Right lobe of liver (tissue), 6 donors: Measurements from ENCODE around the gene LAPTM5. TPM values are rescaled to one million over a fixed set of nuclear protein-coding genes. Genes with fewer than 3 reads are reported as not detected.
A peak's percentile ranks its signal among the peaks of the same experiment; 100 is the strongest.
"Not testable (repeated sequence)": the region's sequence is repeated elsewhere in the genome, so short reads cannot be mapped to it uniquely, and the experiment has no call there.

Experiments used
- ATAC-seq, 4 donors: fragments of 200-7000 bp; cut with Tn5 transposase; one replicate each; pipeline ENCODE4 v1.9.1; 2020; ENCODE audit warnings: mild to moderate bottlenecking in 4 of 4, moderate library complexity in 4 of 4
- DNase-seq, 3 donors: peaks; one replicate each; pipeline ENCODE4 v3.0.0-alpha.2; 2020
- H3K27ac ChIP-seq, 3 donors: fragments of 200-600 bp; one replicate each; pipeline ENCODE4 v1.8.0; 2022
- H3K27me3 ChIP-seq, 2 donors: fragments of 200-600 bp; one replicate each; pipeline ENCODE4 v1.8.0; 2022
- H3K36me3 ChIP-seq, 4 donors: fragments of 200-600 bp; sonication (generic) in 1 of 4; one replicate each; pipeline versions ENCODE4 v1.5.1 to v1.8.0; 2017 to 2022; ENCODE audit warnings: control low read depth in 1 of 4
- H3K4me1 ChIP-seq, 4 donors: fragments of 200-600 bp; sonication (generic) in 1 of 4; one replicate each; pipeline versions ENCODE4 v1.5.1 to v1.8.0; 2017 to 2022; ENCODE audit warnings: control low read depth in 1 of 4
- H3K4me3 ChIP-seq, 3 donors: fragments of 200-600 bp; one replicate each; pipeline ENCODE4 v1.8.0; 2022
- H3K9me3 ChIP-seq, 4 donors: fragments of 200-600 bp; sonication (generic) in 1 of 4; one replicate each; pipeline versions ENCODE4 v1.5.1 to v1.8.0; 2017 to 2022; ENCODE audit warnings: control low read depth in 1 of 4
- POLR2A ChIP-seq: fragments of 450-650 bp; IDR thresholded peaks from one replicate; pipeline ENCODE4 v1.6.1; 2017; ENCODE audit warnings: antibody characterized with exemption, mild to moderate bottlenecking
- WGBS: methylation state at CpG from one replicate; pipeline ENCODE4 v1.1.6; 2018; ENCODE audit warnings: low coverage, low lambda C conversion rate; ENCODE audit not compliant: insufficient coverage; ENCODE audit errors: missing lambda C conversion rate; 5-methylcytosine and 5-hydroxymethylcytosine counted together
- intact Hi-C, 2 donors: fragments of 100-400 bp; cut with DNase I; formaldehyde crosslinking; loops; one replicate each; pipeline versions ENCODE4 v1.11.2 to v1.14.1; 2022
- total RNA-seq, 6 experiments: library from RNA; depleted of rRNA in 2 of 6; stranded (reverse); fragments of >200 nt in 2 of 6; fragmentation: NEBNext Ultra II Directional in 3 of 6; extraction: Animal tissue kit (Norgen Biotek cat#: 25700) in 3 of 6; gene quantifications; one replicate each; pipeline versions ENCODE4 v1.1.0 to v1.2.4, GENCODE V29; 2016 to 2023
- TF ChIP-seq, protein P1 (sequence below), 4 donors: fragments of 200-600 bp in 3 of 4; fragments of 450-650 bp in 1 of 4; IDR thresholded peaks; one replicate each; pipeline versions ENCODE4 v1.5.1 to v1.8.0; 2016 to 2022; ENCODE audit warnings: antibody characterized with exemption in 4 of 4, mild to moderate bottlenecking in 2 of 4
- donor health status: DM: no; HTN: yes; CAD: no.
- donor health status: DM: no; HTN: no; CAD: no.
- donor health status: DM: no; HTN: no; CAD: no.
- donor health status: DM: no; HTN: yes; CAD: no.
- donor health status: DM: no; HTN: yes; CAD: no.

LAPTM5 gene
- total RNA-seq, 6 experiments from 2014 or later: 21.2 to 81.0 (median 29.8) TPM

DNA sequence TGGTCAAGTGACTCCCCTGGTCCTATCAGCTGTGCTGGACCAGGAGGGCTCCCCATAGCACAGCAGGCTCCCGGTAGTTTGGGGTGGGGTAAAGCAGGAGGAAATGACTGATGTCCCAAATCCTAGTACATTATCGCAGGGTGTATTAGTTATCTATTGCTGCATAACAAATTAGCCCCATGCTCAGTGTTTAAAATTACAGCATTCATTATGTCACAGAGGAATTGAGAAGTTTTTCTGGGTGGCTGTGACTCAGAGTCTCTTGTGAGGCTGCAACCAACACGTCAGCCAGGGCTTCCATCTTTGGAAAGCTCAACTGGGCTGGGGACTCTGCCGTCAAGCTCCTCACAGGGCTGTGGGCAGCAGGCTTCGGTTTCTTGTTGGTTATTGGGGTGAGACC lies 34.3 kb upstream of the LAPTM5 start:
- peak in 1 of 3 donors; percentile 21 for DNase-seq
- 83% methylated on average over 5 of the region's 5 CpGs for WGBS
- no peak overlapping the region for H3K4me3 ChIP-seq
- intact Hi-C loops: no loop called here
- no peak for TF ChIP-seq POLR2A
- TF ChIP-seq, protein P1, sequence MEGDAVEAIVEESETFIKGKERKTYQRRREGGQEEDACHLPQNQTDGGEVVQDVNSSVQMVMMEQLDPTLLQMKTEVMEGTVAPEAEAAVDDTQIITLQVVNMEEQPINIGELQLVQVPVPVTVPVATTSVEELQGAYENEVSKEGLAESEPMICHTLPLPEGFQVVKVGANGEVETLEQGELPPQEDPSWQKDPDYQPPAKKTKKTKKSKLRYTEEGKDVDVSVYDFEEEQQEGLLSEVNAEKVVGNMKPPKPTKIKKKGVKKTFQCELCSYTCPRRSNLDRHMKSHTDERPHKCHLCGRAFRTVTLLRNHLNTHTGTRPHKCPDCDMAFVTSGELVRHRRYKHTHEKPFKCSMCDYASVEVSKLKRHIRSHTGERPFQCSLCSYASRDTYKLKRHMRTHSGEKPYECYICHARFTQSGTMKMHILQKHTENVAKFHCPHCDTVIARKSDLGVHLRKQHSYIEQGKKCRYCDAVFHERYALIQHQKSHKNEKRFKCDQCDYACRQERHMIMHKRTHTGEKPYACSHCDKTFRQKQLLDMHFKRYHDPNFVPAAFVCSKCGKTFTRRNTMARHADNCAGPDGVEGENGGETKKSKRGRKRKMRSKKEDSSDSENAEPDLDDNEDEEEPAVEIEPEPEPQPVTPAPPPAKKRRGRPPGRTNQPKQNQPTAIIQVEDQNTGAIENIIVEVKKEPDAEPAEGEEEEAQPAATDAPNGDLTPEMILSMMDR (IDR thresholded peaks at IDR 0.05): no peak
- no peaks in the 10 kb centered on the region for H3K27me3 ChIP-seq
- no peak for ATAC-seq
- H3K4me1 ChIP-seq: no peaks in the 10 kb centered on the region
- no peaks in the 10 kb centered on the region for H3K9me3 ChIP-seq
- H3K36me3 ChIP-seq: no peaks in the 10 kb centered on the region
- no peak overlapping the region for H3K27ac ChIP-seq

DNA sequence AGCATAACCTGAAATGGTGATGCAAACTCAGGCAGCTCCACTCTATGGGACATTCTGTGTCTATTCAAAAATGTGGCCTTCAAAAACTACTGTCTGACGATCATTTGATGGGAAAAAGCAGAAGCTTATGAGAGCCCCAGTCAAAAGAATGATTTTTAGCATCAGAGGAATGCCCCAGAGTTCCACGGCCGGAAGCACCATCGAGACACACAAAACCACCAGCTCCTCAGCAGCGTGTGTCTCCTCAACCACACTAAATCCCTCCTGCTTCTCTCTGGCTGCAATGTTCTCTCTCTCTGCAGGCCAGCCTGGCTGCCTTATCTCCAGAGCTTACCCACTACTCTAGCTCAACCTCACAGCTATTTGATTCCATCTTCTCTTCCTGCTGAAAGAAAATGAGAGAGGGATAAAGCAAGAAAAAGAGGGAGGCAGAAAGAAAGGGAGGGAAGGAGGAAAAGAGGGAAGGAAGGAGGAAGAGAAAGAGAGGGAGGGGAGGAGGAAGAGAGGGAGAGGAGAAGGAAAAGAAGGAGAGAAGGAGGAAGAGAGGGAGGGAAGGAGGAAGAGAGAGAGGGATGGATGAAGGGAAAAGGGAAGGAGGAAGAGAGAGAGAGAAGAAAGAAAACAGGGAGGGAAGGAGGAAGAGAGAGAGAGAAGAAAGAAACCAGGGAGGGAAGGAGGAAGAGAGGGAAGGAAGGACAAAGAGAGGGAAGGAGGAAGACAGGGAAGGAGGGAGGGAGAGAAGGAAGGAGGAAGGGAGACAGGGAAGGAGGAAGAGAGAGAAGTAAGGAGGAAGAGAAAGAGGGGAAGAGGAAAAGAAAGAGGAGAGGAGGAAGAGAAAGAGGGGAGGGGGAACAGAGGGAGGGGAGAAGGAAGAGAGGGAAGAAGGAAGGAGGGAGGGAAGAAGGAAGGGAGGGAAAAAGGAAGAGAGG lies 33.5 kb upstream of the LAPTM5 start:
- Histone ChIP-seq H3K27me3 (no peaks in the 10 kb centered on the region), H3K4me3 (no peak overlapping the region), H3K4me1 (no peaks in the 10 kb centered on the region), H3K36me3 (no peaks in the 10 kb centered on the region), H3K9me3 (no peaks in the 10 kb centered on the region), H3K27ac (no peak overlapping the region)
- TF ChIP-seq, protein P1 (IDR thresholded peaks at IDR 0.05): no peak
- no peak for TF ChIP-seq POLR2A
- intact Hi-C loops: no loop called here
- DNase-seq (peak in 1 of 3 donors; percentile 25), ATAC-seq (no peak)
- WGBS: 48% methylated on average over 4 of the region's 5 CpGs

GRCh38 chr1:30790256-30790525 lies 32.6 kb upstream of the LAPTM5 start:
- H3K27ac ChIP-seq, intact Hi-C loops, ATAC-seq, H3K9me3 ChIP-seq, H3K27me3 ChIP-seq, H3K4me1 ChIP-seq, H3K36me3 ChIP-seq, H3K4me3 ChIP-seq: not testable (repeated sequence)
- peak in 1 of 3 donors; percentile 2 for DNase-seq
- WGBS: 79% methylated on average over 3 of the region's 5 CpGs

DNA sequence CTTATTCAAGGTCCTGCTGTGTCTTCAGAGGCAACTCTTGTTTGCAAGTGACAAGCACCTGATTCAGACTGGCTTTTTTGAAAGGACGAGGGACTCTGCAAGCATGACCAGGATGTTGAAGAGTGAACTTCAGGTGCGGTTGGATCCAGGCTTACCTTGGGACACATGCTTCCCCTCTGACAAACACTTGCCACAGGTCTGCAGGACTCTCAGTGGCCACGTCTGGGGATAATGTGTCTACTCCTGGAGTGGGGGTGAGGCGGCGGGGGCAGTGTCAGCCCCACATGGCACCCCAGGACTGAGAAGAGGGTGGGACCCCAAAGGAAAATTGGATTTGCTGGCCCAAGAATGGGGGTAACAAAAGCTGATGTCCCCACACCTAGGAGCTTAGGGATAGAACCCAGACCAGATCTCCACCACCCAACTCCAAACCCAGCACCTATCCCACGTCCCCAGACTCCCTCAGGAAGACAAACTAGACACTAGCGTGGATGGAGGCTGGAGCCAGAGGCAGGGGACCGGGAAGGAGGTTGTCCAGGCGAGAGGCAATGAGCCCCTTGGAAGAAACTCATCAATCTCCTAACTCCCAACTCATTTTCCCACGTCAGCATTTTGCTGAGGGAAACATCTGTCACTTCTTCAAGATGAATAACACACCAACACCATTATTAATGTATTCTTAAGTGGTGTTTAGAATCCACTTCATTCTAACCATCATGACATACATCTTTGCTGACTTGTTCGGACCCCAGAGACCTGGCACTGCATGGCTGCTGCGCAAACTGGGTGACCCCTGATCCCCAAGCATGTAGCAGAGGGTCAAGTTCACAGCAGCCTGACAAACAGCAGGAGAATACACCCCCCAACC lies 32.0 kb upstream of the LAPTM5 start:
- WGBS: 66% methylated on average over 4 of the region's 12 CpGs
- peak in 1 of 3 donors; percentile 39 for DNase-seq
- H3K4me1 ChIP-seq: no peaks in the 10 kb centered on the region

More for the DNA sequence above, 32.0 kb upstream of the LAPTM5 start:
- no peak overlapping the region for H3K27ac ChIP-seq
- no peaks in the 10 kb centered on the region for H3K27me3 ChIP-seq
- intact Hi-C loops: loop anchor here in 1 of 2 donors (5.0 kb wide), 1 partner anchor 123 kb away; no protein-coding TSS in a partner anchor
- TF ChIP-seq, protein P1 (IDR thresholded peaks at IDR 0.05): no peak
- no peak for TF ChIP-seq POLR2A
- H3K36me3 ChIP-seq: no peaks in the 10 kb centered on the region
- H3K9me3 ChIP-seq: no peaks in the 10 kb centered on the region
- H3K4me3 ChIP-seq: no peak overlapping the region
- ATAC-seq: no peak
